CD4-positive, alpha-beta T cell (primary cell): ENCODE results near the gene SNTG2. TPM values are rescaled to one million over a fixed set of nuclear protein-coding genes. Genes with fewer than 3 reads are reported as not detected.

Source experiments
- ATAC-seq: fragments of 200-7000 bp; cut with Tn5 transposase; one replicate; pipeline ENCODE4 v1.10.0; 2022; ENCODE audit warnings: mild to moderate bottlenecking; ENCODE audit not compliant: poor library complexity
- CTCF ChIA-PET: fragments of 350-600 bp; sonication (Branson Sonifier 250); formaldehyde crosslinking; loops from one replicate; lab custom pipeline; 2021; ENCODE audit warnings: antibody characterized with exemption, inconsistent platforms; lab: Charles Lee
- POLR2A ChIA-PET: fragments of 350-600 bp; sonication (Branson Sonifier 250); formaldehyde crosslinking; loops from one replicate; lab custom pipeline; 2021; ENCODE audit warnings: antibody characterized with exemption, inconsistent platforms; lab: Charles Lee
- DNase-seq, 14 experiments: peaks; one replicate each; pipeline ENCODE4 v3.0.0-alpha.2; 2013 to 2020; ENCODE audit warnings: mixed read lengths in 2 of 14
- H3K27ac ChIP-seq, 2 donors: one replicate each; pipeline versions ENCODE4 v1.5.1 to v1.7.0; 2013; ENCODE audit warnings: low read length in 2 of 2, low read depth in 1 of 2, mild to moderate bottlenecking in 1 of 2
- H3K27me3 ChIP-seq, 2 experiments: 1 replicate in 1 of 2; 2 replicates in 1 of 2; pipeline versions ENCODE4 v1.6.1 to v1.7.0; 2013; ENCODE audit warnings: low read length in 2 of 2, control low read depth in 1 of 2, mild to moderate bottlenecking in 1 of 2, moderate library complexity in 1 of 2; ENCODE audit not compliant: insufficient read depth in 2 of 2, control insufficient read depth in 1 of 2
- H3K36me3 ChIP-seq: one replicate; pipeline ENCODE4 v1.6.1; 2013; ENCODE audit warnings: low read length, control low read depth; ENCODE audit not compliant: insufficient read depth
- H3K4me1 ChIP-seq: one replicate; pipeline ENCODE4 v1.6.1; 2013; ENCODE audit warnings: low read length, control low read depth; ENCODE audit not compliant: insufficient read depth
- H3K4me3 ChIP-seq: one replicate; pipeline ENCODE4 v1.5.1; 2013; ENCODE audit warnings: mild to moderate bottlenecking, low read length, moderate library complexity
- H3K9me3 ChIP-seq, 2 experiments: 1 replicate in 1 of 2; 2 replicates in 1 of 2; pipeline versions ENCODE4 v1.6.1 to v1.7.0; 2013; ENCODE audit warnings: low read length in 2 of 2, mild to moderate bottlenecking in 2 of 2, control low read depth in 1 of 2, moderate library complexity in 1 of 2; ENCODE audit not compliant: control insufficient read depth in 1 of 2, insufficient read depth in 1 of 2
- H3K27ac Mint-ChIP-seq: one replicate; pipeline ENCODE4 v1.8.0; 2020; ENCODE audit warnings: mixed read lengths
- H3K27me3 Mint-ChIP-seq: one replicate; pipeline ENCODE4 v1.8.0; 2021; ENCODE audit warnings: mixed read lengths
- H3K36me3 Mint-ChIP-seq: one replicate; pipeline ENCODE4 v1.8.0; 2021; ENCODE audit warnings: low read depth, mixed read lengths
- H3K4me1 Mint-ChIP-seq: one replicate; pipeline ENCODE4 v1.8.0; 2021; ENCODE audit warnings: low read depth, mixed read lengths
- H3K4me3 Mint-ChIP-seq: one replicate; pipeline ENCODE4 v1.8.0; 2020; ENCODE audit warnings: mild to moderate bottlenecking, mixed read lengths
- H3K9me3 Mint-ChIP-seq: one replicate; pipeline ENCODE4 v1.8.0; 2020; ENCODE audit warnings: mixed read lengths
- intact Hi-C, 2 experiments: fragments of 100-400 bp; cut with DNase I in 1 of 2; cut with micrococcal nuclease in 1 of 2; formaldehyde crosslinking; loops; one replicate each; pipeline versions ENCODE4 v1.15.1 to v1.9.0; 2023 to 2025; cut with DNase I, micrococcal nuclease
- total RNA-seq, 174 experiments: library from RNA in 2 of 174; stranded (reverse) in 2 of 174; gene quantifications; one replicate each; pipeline ENCODE4 v1.2.3 and lab custom pipeline; 2021 to 2026
- TF ChIP-seq, protein P1 (sequence below): fragments of 200-600 bp; IDR thresholded peaks from one replicate; pipeline ENCODE4 v1.8.0; 2022; ENCODE audit warnings: antibody characterized with exemption, mild to moderate bottlenecking

The SNTG2 gene
- total RNA-seq, 2 experiments from 2014 or later = 1.1 to 1.5 TPM

- H3K36me3 ChIP-seq = no peaks in the 10 kb centered on the region
- Mint-ChIP-seq H3K9me3 (peaks cover 6% of the 10 kb centered on the region), H3K27ac (no peak overlapping the region), H3K27me3 (peaks cover 37% of the 10 kb centered on the region), H3K4me1 (peaks cover 6% of the 10 kb centered on the region), H3K36me3 (no peaks in the 10 kb centered on the region), H3K4me3 (no peak overlapping the region)
- ChIA-PET CTCF (no interaction called here), POLR2A (no interaction called here)
- TF ChIP-seq, protein P1, sequence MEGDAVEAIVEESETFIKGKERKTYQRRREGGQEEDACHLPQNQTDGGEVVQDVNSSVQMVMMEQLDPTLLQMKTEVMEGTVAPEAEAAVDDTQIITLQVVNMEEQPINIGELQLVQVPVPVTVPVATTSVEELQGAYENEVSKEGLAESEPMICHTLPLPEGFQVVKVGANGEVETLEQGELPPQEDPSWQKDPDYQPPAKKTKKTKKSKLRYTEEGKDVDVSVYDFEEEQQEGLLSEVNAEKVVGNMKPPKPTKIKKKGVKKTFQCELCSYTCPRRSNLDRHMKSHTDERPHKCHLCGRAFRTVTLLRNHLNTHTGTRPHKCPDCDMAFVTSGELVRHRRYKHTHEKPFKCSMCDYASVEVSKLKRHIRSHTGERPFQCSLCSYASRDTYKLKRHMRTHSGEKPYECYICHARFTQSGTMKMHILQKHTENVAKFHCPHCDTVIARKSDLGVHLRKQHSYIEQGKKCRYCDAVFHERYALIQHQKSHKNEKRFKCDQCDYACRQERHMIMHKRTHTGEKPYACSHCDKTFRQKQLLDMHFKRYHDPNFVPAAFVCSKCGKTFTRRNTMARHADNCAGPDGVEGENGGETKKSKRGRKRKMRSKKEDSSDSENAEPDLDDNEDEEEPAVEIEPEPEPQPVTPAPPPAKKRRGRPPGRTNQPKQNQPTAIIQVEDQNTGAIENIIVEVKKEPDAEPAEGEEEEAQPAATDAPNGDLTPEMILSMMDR = no peak
- no peak overlapping the region for H3K4me3 ChIP-seq
- no peak overlapping the region for H3K27ac ChIP-seq
- peaks cover 9% of the 10 kb centered on the region for H3K4me1 ChIP-seq
- no peak for ATAC-seq
- no peak for DNase-seq
- intact Hi-C loops = no loop called here
- peaks cover 0 to 7% of the 10 kb centered on the region in 2 experiments for H3K9me3 ChIP-seq
- H3K27me3 ChIP-seq = peaks cover 3 to 7% of the 10 kb centered on the region in 2 experiments
Observed at GRCh38 chr2:944693-945092, 6.0 kb upstream of the SNTG2 start.

DNA sequence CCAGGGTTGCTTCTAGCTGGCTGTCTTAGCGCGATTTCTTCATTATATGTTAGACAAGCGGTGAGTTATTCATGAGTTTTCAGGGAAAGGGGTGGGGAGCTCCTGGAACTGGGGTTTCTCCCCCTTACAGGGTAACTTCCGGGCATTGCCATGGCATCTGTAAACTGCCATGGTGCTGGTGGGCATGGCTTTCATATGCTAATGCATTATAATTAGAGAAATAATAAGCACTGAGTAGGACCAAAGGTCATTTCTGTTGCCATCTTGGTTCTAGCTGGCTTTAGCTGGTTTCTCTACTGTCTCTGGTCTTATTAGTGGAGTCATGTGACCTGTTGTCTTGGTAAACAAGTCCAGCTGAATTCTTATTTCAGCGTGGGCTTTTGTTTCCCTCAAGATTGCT is 5.5 kb upstream of the SNTG2 start:
- DNase-seq (no peak), ATAC-seq (no peak)
- H3K4me1 ChIP-seq = peaks cover 13% of the 10 kb centered on the region
- no peak overlapping the region for H3K27ac ChIP-seq
- peaks cover 0 to 7% of the 10 kb centered on the region in 2 experiments for H3K9me3 ChIP-seq
- peaks cover 7% of the 10 kb centered on the region for H3K4me1 Mint-ChIP-seq
- H3K36me3 Mint-ChIP-seq = no peaks in the 10 kb centered on the region
- ChIA-PET CTCF (no interaction called here), POLR2A (no interaction called here)
- intact Hi-C loops = no loop called here
- H3K27me3 Mint-ChIP-seq = peaks cover 39% of the 10 kb centered on the region
- H3K4me3 ChIP-seq = no peak overlapping the region
- H3K27ac Mint-ChIP-seq = no peak overlapping the region
- H3K4me3 Mint-ChIP-seq = no peak overlapping the region
- no peaks in the 10 kb centered on the region for H3K36me3 ChIP-seq
- TF ChIP-seq, protein P1 = no peak
- peaks cover 6% of the 10 kb centered on the region for H3K9me3 Mint-ChIP-seq
- H3K27me3 ChIP-seq = peaks cover 3 to 11% of the 10 kb centered on the region in 2 experiments

DNA sequence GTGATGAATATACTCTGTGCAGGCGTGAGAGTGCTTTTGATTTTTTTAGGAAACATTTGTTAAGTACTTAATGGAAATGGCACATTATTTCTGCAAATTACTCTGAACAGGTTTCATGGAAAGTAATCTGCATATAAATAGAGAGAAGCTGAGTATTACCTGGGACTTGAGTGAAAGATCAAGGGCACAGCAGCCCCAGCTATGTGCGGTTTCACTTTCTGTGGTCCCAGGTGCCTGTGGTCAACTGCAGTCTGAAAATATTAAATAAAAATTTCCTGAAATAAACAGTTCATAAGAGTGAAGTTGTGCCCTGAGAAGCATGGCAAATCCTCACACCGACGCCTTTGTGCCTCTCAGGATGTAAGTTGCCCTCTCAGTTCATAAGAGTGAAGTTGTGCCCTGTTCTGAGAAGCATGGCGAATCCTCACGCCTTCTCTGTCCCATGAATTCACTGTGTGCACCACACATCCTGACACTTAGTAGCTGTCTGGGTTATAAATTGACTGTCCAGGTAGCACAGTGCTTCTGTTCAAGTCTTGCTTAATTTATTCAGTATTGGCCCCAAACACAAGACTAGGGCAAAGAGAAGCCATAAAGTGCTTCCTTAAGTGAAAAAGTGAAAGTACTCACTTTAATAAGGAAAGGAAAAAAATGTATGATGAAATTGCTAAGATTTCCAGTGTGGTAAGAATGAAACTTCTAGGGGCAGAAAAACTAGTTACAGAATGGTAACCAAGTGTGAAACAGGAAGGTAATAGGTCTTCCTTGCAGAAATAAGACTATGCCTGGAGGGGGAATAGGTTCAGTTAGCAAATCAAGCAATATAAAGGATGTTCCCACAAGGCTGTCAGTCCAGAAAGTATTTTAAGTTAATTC is 4.3 kb upstream of the SNTG2 start:
- Mint-ChIP-seq H3K27ac (no peak overlapping the region), H3K4me3 (peak overlapping the region; percentile 2), H3K9me3 (peaks cover 6% of the 10 kb centered on the region), H3K27me3 (peaks cover 39% of the 10 kb centered on the region), H3K4me1 (peaks cover 7% of the 10 kb centered on the region), H3K36me3 (no peaks in the 10 kb centered on the region)
- ChIA-PET POLR2A (no interaction called here), CTCF (no interaction called here)
- peak overlapping the region; percentile 11 for H3K4me3 ChIP-seq
- ATAC-seq (no peak), DNase-seq (no peak)
- H3K4me1 ChIP-seq = peaks cover 17% of the 10 kb centered on the region
- H3K9me3 ChIP-seq = peaks cover 3 to 7% of the 10 kb centered on the region in 2 experiments
- intact Hi-C loops = no loop called here
- H3K27me3 ChIP-seq = peaks cover 7 to 16% of the 10 kb centered on the region in 2 experiments
- H3K27ac ChIP-seq = no peak overlapping the region
- TF ChIP-seq, protein P1 = no peak
- H3K36me3 ChIP-seq = no peaks in the 10 kb centered on the region
